K562 (cell line): ENCODE data around the gene ADORA2B. TPM values are rescaled to one million over a fixed set of nuclear protein-coding genes. Genes with fewer than 3 reads are reported as not detected.

Experiments
- NFIC ChIP-seq: fragments of 450-650 bp; IDR thresholded peaks from 2 replicates; pipeline ENCODE4 v1.6.1; 2017; ENCODE audit warnings: mild to moderate bottlenecking, inconsistent platforms
- NR2C1 ChIP-seq, 2 experiments: fragments of 450-650 bp; IDR thresholded peaks; 2 replicates each; pipeline ENCODE4 v1.6.1; 2017; ENCODE audit warnings: mild to moderate bottlenecking in 2 of 2, antibody characterized with exemption in 1 of 2, inconsistent platforms in 1 of 2, missing compliant biosample characterization in 1 of 2, missing genetic modification characterization in 1 of 2
- TOE1 ChIP-seq, 2 experiments: fragments of 450-650 bp in 1 of 2; sonication (generic) in 1 of 2; formaldehyde crosslinking in 1 of 2; IDR thresholded peaks; 2 replicates each; pipeline versions ENCODE4 v1.7.1 to v1.8.0; 2016 to 2022; ENCODE audit warnings: borderline replicate concordance in 2 of 2, mild to moderate bottlenecking in 2 of 2, antibody characterized with exemption in 1 of 2, inconsistent platforms in 1 of 2, low read depth in 1 of 2, missing genetic modification reagents in 1 of 2, moderate library complexity in 1 of 2
- U2AF1 ChIP-seq: fragments of 200-400 bp; formaldehyde crosslinking; optimal IDR thresholded peaks from 2 replicates; pipeline ENCODE3; 2017; ENCODE audit warnings: mild to moderate bottlenecking, low read depth, low read length, moderate library complexity
- ZBTB40 ChIP-seq, 2 experiments: fragments of 450-650 bp in 1 of 2; sonication (generic) in 1 of 2; formaldehyde crosslinking in 1 of 2; IDR thresholded peaks; 2 replicates each; pipeline versions ENCODE4 v1.7.1 to v1.9.0; 2016 to 2022; ENCODE audit warnings: inconsistent platforms in 1 of 2, mild to moderate bottlenecking in 1 of 2, missing genetic modification reagents in 1 of 2
- ZBTB49 ChIP-seq: sonication (generic); formaldehyde crosslinking; IDR thresholded peaks from 2 replicates; pipeline ENCODE4 v1.8.0; 2022; ENCODE audit warnings: missing genetic modification reagents, mild to moderate bottlenecking, borderline replicate concordance
- ZKSCAN3 ChIP-seq: fragments of 250-450 bp; sonication (Bioruptor Pico); IDR thresholded peaks from 2 replicates; pipeline ENCODE4 v1.4.0; 2020
- ZNF445 ChIP-seq: fragments of 250-450 bp; sonication (Bioruptor Pico); IDR thresholded peaks from 2 replicates; pipeline ENCODE4 v1.4.0; 2020; ENCODE audit warnings: low read depth, mild to moderate bottlenecking, moderate library complexity
- polyA plus RNA-seq, 8 experiments: library from polyadenylated mRNA; depleted of rRNA in 4 of 8; stranded (reverse) in 5 of 8; unstranded in 3 of 8; fragments of >200 nt; fragmentation: Nextera tagmentation in 2 of 8; fragmentation: Illumina TruSeq in 1 of 8; extraction: Ambion mirVana in 2 of 8; extraction: Trizol in 1 of 8; gene quantifications; 2 replicates each; pipeline versions ENCODE4 v1.2.1 to v1.2.3, GENCODE V29; 2011 to 2014; ENCODE audit warnings: inconsistent platforms in 1 of 8, missing spikeins in 1 of 8
- total RNA-seq, 7 experiments: library from RNA; depleted of rRNA in 6 of 7; stranded (reverse); fragments of >200 nt in 6 of 7; fragmentation: Illumina TruSeq in 2 of 7; extraction: Trizol in 2 of 7; gene quantifications; 2 replicates each; pipeline versions ENCODE4 v1.2.1 to v1.2.3, GENCODE V29; 2011 to 2021; ENCODE audit warnings: low replicate concordance in 1 of 7
- TF ChIP-seq, protein P1 (sequence below): fragments of 250-450 bp; sonication (Bioruptor Pico); IDR thresholded peaks from 2 replicates; pipeline ENCODE4 v1.8.0; 2022; ENCODE audit warnings: inconsistent platforms

Gene ADORA2B
- total and polyA plus RNA-seq, 9 of the 15 experiments (the other 6 are each of a cell fraction or from before 2014, with no cell fraction given): 6.4 to 16.6 (median 10.5) TPM

- TF ChIP-seq, protein P1, sequence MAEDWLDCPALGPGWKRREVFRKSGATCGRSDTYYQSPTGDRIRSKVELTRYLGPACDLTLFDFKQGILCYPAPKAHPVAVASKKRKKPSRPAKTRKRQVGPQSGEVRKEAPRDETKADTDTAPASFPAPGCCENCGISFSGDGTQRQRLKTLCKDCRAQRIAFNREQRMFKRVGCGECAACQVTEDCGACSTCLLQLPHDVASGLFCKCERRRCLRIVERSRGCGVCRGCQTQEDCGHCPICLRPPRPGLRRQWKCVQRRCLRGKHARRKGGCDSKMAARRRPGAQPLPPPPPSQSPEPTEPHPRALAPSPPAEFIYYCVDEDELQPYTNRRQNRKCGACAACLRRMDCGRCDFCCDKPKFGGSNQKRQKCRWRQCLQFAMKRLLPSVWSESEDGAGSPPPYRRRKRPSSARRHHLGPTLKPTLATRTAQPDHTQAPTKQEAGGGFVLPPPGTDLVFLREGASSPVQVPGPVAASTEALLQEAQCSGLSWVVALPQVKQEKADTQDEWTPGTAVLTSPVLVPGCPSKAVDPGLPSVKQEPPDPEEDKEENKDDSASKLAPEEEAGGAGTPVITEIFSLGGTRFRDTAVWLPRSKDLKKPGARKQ (CRISPR knock-in tag): no peak
- TF ChIP-seq TOE1 (IDR thresholded peaks at IDR 0.05; ENCODE audit: borderline replicate concordance) (no peak), TOE1 (CRISPR knock-in tag; IDR thresholded peaks at IDR 0.05; ENCODE audit: borderline replicate concordance, low read depth) (no peak), ZBTB40 (IDR thresholded peaks at IDR 0.05) (peak; percentile 59; the same call in 1 of the 2 replicates), ZBTB40 (CRISPR knock-in tag; IDR thresholded peaks at IDR 0.05) (no peak), ZNF445 (no peak), NR2C1 (IDR thresholded peaks at IDR 0.05) (no peak), NR2C1 (tag; IDR thresholded peaks at IDR 0.05) (no peak), ZKSCAN3 (CRISPR knock-in tag) (no peak), U2AF1 (no peak), NFIC (peak; percentile 11; the same call in 1 of the 2 replicates), ZBTB49 (no peak)
Observed at GRCh38 chr17:15999974-16000827, 55.3 kb downstream of the ADORA2B start (continued).
